OCI-LY7 (cell line): Measurements from ENCODE around the gene SALL2.

Source experiments
- EZH2phosphoT487 ChIP-seq: fragments of 200-600 bp; sonication (generic); IDR thresholded peaks from 2 replicates; pipeline ENCODE4 v1.6.1; 2018; ENCODE audit warnings: low read depth, borderline replicate concordance, mild to moderate bottlenecking, mixed run types, antibody characterized with exemption, low read length, moderate library complexity, mixed read lengths
- TF ChIP-seq, protein P1 (sequence below): fragments of 200-600 bp; sonication (generic); conservative IDR thresholded peaks from 2 replicates; pipeline ENCODE4 v1.5.1; 2014; ENCODE audit warnings: mild to moderate bottlenecking, antibody characterized with exemption, low read length, moderate library complexity, mixed read lengths

DNA sequence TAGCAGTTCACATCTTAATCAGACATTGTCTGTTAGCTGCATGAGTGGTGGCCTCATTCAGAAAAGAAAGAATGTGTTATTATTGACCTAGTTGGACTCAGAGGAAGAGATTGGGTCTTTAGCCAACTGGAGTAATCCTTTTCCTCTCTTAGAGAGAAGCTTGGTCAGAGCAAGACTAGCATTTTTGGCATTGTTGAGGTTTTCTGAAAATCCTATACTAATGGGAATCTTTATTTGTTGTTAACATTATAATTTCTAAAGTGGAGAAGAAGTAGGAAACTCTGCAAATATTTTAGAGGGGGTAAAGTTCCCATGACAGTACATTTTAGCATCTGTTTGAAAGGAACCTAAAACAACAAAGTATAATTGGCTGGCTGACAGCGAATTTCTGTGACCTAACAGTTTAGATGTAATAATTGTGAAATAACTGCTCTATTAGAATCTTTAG is 39.5 kb downstream of the SALL2 start:
- TF ChIP-seq, protein P1, sequence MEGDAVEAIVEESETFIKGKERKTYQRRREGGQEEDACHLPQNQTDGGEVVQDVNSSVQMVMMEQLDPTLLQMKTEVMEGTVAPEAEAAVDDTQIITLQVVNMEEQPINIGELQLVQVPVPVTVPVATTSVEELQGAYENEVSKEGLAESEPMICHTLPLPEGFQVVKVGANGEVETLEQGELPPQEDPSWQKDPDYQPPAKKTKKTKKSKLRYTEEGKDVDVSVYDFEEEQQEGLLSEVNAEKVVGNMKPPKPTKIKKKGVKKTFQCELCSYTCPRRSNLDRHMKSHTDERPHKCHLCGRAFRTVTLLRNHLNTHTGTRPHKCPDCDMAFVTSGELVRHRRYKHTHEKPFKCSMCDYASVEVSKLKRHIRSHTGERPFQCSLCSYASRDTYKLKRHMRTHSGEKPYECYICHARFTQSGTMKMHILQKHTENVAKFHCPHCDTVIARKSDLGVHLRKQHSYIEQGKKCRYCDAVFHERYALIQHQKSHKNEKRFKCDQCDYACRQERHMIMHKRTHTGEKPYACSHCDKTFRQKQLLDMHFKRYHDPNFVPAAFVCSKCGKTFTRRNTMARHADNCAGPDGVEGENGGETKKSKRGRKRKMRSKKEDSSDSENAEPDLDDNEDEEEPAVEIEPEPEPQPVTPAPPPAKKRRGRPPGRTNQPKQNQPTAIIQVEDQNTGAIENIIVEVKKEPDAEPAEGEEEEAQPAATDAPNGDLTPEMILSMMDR = no peak
- no peak for TF ChIP-seq EZH2phosphoT487
